ENCODE data around the gene PLEKHH2.

DNA sequence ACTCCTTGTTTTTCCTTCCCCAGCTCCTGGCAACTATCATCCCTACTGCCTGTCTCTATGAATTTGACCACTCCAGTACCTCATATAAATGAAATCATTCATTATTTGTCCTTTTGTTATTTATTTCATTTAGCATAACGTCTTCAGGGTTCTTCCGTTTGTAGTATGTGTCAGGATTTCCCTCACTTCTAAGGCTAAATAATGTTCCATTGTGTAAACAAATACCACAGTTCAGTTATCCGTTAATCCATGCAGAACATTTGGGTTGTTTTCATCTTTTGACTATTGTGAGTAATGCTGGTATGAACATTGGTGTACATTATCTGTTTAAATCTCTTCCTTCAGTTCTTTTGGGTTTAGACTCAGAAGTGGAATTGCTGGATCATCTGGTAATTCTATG, 155.6 kb downstream of the PLEKHH2 start:
- TF ChIP-seq SP2 (CRISPR knock-in tag; IDR thresholded peaks at IDR 0.05) (no peak), GTF2F1 (IDR thresholded peaks at IDR 0.05; ENCODE audit: low read length) (no peak), ZNF577 (CRISPR knock-in tag; IDR thresholded peaks at IDR 0.05; ENCODE audit: borderline replicate concordance, low read depth) (no peak)
- TF ChIP-seq, protein P1, sequence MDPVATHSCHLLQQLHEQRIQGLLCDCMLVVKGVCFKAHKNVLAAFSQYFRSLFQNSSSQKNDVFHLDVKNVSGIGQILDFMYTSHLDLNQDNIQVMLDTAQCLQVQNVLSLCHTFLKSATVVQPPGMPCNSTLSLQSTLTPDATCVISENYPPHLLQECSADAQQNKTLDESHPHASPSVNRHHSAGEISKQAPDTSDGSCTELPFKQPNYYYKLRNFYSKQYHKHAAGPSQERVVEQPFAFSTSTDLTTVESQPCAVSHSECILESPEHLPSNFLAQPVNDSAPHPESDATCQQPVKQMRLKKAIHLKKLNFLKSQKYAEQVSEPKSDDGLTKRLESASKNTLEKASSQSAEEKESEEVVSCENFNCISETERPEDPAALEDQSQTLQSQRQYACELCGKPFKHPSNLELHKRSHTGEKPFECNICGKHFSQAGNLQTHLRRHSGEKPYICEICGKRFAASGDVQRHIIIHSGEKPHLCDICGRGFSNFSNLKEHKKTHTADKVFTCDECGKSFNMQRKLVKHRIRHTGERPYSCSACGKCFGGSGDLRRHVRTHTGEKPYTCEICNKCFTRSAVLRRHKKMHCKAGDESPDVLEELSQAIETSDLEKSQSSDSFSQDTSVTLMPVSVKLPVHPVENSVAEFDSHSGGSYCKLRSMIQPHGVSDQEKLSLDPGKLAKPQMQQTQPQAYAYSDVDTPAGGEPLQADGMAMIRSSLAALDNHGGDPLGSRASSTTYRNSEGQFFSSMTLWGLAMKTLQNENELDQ (CRISPR knock-in tag; IDR thresholded peaks at IDR 0.05; ENCODE audit: borderline replicate concordance), result no peak
- TF ChIP-seq, protein P2, sequence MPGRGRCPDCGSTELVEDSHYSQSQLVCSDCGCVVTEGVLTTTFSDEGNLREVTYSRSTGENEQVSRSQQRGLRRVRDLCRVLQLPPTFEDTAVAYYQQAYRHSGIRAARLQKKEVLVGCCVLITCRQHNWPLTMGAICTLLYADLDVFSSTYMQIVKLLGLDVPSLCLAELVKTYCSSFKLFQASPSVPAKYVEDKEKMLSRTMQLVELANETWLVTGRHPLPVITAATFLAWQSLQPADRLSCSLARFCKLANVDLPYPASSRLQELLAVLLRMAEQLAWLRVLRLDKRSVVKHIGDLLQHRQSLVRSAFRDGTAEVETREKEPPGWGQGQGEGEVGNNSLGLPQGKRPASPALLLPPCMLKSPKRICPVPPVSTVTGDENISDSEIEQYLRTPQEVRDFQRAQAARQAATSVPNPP (CRISPR knock-in tag; IDR thresholded peaks at IDR 0.05), result no peak
- TF ChIP-seq, protein P3, sequence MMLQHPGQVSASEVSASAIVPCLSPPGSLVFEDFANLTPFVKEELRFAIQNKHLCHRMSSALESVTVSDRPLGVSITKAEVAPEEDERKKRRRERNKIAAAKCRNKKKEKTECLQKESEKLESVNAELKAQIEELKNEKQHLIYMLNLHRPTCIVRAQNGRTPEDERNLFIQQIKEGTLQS (CRISPR knock-in tag; IDR thresholded peaks at IDR 0.05), result no peak
- TF ChIP-seq, protein P4, sequence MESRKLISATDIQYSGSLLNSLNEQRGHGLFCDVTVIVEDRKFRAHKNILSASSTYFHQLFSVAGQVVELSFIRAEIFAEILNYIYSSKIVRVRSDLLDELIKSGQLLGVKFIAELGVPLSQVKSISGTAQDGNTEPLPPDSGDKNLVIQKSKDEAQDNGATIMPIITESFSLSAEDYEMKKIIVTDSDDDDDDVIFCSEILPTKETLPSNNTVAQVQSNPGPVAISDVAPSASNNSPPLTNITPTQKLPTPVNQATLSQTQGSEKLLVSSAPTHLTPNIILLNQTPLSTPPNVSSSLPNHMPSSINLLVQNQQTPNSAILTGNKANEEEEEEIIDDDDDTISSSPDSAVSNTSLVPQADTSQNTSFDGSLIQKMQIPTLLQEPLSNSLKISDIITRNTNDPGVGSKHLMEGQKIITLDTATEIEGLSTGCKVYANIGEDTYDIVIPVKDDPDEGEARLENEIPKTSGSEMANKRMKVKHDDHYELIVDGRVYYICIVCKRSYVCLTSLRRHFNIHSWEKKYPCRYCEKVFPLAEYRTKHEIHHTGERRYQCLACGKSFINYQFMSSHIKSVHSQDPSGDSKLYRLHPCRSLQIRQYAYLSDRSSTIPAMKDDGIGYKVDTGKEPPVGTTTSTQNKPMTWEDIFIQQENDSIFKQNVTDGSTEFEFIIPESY (CRISPR knock-in tag; IDR thresholded peaks at IDR 0.05), result no peak
- TF ChIP-seq, protein P5, sequence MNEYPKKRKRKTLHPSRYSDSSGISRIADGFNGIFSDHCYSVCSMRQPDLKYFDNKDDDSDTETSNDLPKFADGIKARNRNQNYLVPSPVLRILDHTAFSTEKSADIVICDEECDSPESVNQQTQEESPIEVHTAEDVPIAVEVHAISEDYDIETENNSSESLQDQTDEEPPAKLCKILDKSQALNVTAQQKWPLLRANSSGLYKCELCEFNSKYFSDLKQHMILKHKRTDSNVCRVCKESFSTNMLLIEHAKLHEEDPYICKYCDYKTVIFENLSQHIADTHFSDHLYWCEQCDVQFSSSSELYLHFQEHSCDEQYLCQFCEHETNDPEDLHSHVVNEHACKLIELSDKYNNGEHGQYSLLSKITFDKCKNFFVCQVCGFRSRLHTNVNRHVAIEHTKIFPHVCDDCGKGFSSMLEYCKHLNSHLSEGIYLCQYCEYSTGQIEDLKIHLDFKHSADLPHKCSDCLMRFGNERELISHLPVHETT (CRISPR knock-in tag; conservative IDR thresholded peaks at IDR 0.05), result no peak
